Measurements from ENCODE around the gene CEP72.
"Not testable (repeated sequence)": the region's sequence is repeated elsewhere in the genome, so short reads cannot be mapped to it uniquely, and the experiment has no call there.

DNA sequence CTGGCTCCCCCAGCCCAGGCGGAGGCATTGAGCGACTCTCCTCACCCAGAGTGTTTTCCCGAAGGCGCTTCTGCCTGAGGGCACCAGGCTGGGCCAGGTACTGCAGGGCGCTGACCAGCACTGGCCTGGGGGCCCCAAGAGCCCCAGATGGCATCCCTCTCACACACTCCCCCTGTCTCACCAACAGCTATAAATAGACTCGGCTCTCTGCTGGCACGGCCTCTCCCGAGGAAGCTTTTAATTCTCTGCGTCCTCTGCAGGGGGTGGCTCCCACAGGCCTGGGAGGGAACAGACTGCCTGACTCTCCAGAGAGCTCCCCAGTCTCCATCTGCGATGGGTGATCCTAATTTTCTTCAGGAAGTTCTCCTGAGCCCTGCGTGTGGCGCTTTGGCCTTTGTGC lies 78.2 kb downstream of the CEP72 start:
- TF ChIP-seq, protein P1, sequence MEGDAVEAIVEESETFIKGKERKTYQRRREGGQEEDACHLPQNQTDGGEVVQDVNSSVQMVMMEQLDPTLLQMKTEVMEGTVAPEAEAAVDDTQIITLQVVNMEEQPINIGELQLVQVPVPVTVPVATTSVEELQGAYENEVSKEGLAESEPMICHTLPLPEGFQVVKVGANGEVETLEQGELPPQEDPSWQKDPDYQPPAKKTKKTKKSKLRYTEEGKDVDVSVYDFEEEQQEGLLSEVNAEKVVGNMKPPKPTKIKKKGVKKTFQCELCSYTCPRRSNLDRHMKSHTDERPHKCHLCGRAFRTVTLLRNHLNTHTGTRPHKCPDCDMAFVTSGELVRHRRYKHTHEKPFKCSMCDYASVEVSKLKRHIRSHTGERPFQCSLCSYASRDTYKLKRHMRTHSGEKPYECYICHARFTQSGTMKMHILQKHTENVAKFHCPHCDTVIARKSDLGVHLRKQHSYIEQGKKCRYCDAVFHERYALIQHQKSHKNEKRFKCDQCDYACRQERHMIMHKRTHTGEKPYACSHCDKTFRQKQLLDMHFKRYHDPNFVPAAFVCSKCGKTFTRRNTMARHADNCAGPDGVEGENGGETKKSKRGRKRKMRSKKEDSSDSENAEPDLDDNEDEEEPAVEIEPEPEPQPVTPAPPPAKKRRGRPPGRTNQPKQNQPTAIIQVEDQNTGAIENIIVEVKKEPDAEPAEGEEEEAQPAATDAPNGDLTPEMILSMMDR (IDR thresholded peaks at IDR 0.05): not testable (repeated sequence)
- TF ChIP-seq POLR2A (IDR thresholded peaks at IDR 0.05): not testable (repeated sequence)
